Lung (tissue), 12 donors: Measurements from ENCODE around the gene POLR2E. TPM values are rescaled to one million over a fixed set of nuclear protein-coding genes. Genes with fewer than 3 reads are reported as not detected.
A peak's percentile ranks its signal among the peaks of the same experiment; 100 is the strongest.

ENCODE experiments used
- ATAC-seq: fragments of 200-7000 bp; cut with Tn5 transposase; one replicate; pipeline ENCODE4 v1.9.1; 2020; ENCODE audit warnings: moderate number of reproducible peaks; ENCODE audit not compliant: insufficient read depth, low FRiP score
- DNase-seq, 3 donors: peaks; one replicate each; pipeline ENCODE4 v3.0.0-alpha.2; 2013 to 2017
- H3K27ac ChIP-seq, 2 donors: one replicate each; pipeline ENCODE4 v1.5.1; 2013; ENCODE audit warnings: mild to moderate bottlenecking in 2 of 2, moderate library complexity in 2 of 2, control low read depth in 1 of 2, inconsistent platforms in 1 of 2, low read depth in 1 of 2, low read length in 1 of 2
- H3K27me3 ChIP-seq, 3 donors: one replicate each; pipeline ENCODE4 v1.5.1; 2013; ENCODE audit warnings: low read length in 2 of 3; ENCODE audit not compliant: control insufficient read depth in 3 of 3, insufficient read depth in 3 of 3
- H3K36me3 ChIP-seq, 4 donors: one replicate each; pipeline ENCODE4 v1.5.1; 2013; ENCODE audit warnings: low read length in 4 of 4, mild to moderate bottlenecking in 1 of 4, moderate library complexity in 1 of 4; ENCODE audit not compliant: control insufficient read depth in 4 of 4, insufficient read depth in 4 of 4
- H3K4me1 ChIP-seq, 5 donors: one replicate each; pipeline ENCODE4 v1.5.1; 2013; ENCODE audit warnings: low read length in 5 of 5, mild to moderate bottlenecking in 2 of 5, moderate library complexity in 1 of 5; ENCODE audit not compliant: control insufficient read depth in 5 of 5, insufficient read depth in 5 of 5
- H3K4me3 ChIP-seq: one replicate; pipeline ENCODE4 v1.5.1; 2013; ENCODE audit warnings: mild to moderate bottlenecking, control low read depth, moderate library complexity
- H3K9ac ChIP-seq, 2 donors: one replicate each; pipeline ENCODE4 v1.5.1; 2013; ENCODE audit warnings: low read length in 2 of 2, control low read depth in 1 of 2; ENCODE audit not compliant: insufficient read depth in 1 of 2
- H3K9me3 ChIP-seq, 4 donors: one replicate each; pipeline ENCODE4 v1.5.1; 2013; ENCODE audit warnings: low read length in 3 of 4, mild to moderate bottlenecking in 1 of 4, moderate library complexity in 1 of 4; ENCODE audit not compliant: control insufficient read depth in 4 of 4, insufficient read depth in 3 of 4
- WGBS, 2 donors: extraction: QIAGEN DNeasy Blood & Tissue Kit; methylation state at CpG; one replicate each; pipeline ENCODE4 v1.1.7; 2013; 5-methylcytosine and 5-hydroxymethylcytosine counted together
- polyA plus RNA-seq, 2 donors: library from polyadenylated mRNA; stranded (reverse); fragments of 200-250 nt; gene quantifications; one replicate each; pipeline ENCODE4 v1.2.1, GENCODE V29; 2013
- total RNA-seq, 2 donors: library from RNA; depleted of rRNA in 1 of 2; stranded (reverse); fragments of >200 nt in 1 of 2; gene quantifications; one replicate each; pipeline ENCODE4 v1.2.1, GENCODE V29; 2014 to 2021
- TF ChIP-seq, protein P1 (sequence below): IDR thresholded peaks from 2 replicates; pipeline ENCODE4 v1.5.1; 2012; ENCODE audit warnings: mild to moderate bottlenecking; ENCODE audit errors: control extremely low read depth, extremely low read depth
- donor health status: control.
- donor health status: control.
- donor health status: Bipolar disorder and iron deficiency.
- donor health status: healthy.
- donor health status: DM: yes; HTN: yes; CAD: no.

The POLR2E gene
- total and polyA plus RNA-seq, 4 donors = 78.4 to 196 (median 154) TPM

DNA sequence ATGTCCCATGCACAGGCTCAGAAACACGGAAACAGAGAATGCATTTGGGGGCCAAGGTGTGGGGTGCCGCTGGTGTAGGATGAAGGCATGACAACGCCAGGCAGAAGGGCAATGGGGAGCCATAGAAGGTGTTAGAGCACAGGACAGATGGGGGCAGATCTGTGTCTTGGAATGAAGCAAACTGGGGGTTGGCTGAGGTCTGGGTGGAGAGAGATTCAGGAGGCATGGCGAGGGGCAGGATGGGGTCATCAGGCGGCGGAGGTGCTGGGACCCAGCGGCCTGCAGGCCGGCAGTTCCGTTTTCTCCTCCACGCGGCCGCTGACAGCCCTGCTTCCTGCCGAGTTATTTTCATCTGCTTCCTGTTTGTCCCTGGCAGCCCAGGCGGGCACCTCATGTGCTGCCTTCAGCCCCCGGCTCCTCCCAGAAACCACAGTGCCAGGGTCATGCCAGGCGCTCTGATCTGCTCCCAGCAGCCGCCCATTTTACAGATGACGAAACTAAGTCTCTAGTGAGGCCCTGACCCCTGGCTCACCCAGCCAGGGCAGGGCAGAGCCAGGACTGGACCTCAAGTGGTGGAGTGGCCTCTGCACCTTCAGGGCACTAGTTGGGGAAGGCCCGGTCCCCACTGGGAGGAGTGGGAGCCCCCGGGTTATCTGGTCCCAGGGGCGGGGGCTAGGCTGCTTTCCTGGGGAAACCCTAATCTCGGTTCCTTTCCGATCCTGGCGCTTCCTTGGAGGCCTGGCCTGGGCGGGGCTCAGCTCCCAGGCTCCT lies 26.0 kb downstream of the POLR2E start:
- 23 to 38% methylated on average over 23 to 25 of the region's 25 CpGs for WGBS, 2 donors
- no peak for DNase-seq
- Histone ChIP-seq H3K27ac (peak overlapping the region in 1 of 2 donors; percentile 43), H3K4me1 (peaks cover 0 to 37% (median 0%) of the 10 kb centered on the region in 5 donors), H3K9me3 (no peaks in the 10 kb centered on the region), H3K4me3 (no peak overlapping the region), H3K27me3 (peaks cover 0 to 51% (median 43%) of the 10 kb centered on the region in 3 donors), H3K9ac (no peak overlapping the region), H3K36me3 (peaks cover 0 to 22% (median 0%) of the 10 kb centered on the region in 4 donors)
- peak; percentile 29 for ATAC-seq
- TF ChIP-seq, protein P1, sequence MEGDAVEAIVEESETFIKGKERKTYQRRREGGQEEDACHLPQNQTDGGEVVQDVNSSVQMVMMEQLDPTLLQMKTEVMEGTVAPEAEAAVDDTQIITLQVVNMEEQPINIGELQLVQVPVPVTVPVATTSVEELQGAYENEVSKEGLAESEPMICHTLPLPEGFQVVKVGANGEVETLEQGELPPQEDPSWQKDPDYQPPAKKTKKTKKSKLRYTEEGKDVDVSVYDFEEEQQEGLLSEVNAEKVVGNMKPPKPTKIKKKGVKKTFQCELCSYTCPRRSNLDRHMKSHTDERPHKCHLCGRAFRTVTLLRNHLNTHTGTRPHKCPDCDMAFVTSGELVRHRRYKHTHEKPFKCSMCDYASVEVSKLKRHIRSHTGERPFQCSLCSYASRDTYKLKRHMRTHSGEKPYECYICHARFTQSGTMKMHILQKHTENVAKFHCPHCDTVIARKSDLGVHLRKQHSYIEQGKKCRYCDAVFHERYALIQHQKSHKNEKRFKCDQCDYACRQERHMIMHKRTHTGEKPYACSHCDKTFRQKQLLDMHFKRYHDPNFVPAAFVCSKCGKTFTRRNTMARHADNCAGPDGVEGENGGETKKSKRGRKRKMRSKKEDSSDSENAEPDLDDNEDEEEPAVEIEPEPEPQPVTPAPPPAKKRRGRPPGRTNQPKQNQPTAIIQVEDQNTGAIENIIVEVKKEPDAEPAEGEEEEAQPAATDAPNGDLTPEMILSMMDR = no peak

DNA sequence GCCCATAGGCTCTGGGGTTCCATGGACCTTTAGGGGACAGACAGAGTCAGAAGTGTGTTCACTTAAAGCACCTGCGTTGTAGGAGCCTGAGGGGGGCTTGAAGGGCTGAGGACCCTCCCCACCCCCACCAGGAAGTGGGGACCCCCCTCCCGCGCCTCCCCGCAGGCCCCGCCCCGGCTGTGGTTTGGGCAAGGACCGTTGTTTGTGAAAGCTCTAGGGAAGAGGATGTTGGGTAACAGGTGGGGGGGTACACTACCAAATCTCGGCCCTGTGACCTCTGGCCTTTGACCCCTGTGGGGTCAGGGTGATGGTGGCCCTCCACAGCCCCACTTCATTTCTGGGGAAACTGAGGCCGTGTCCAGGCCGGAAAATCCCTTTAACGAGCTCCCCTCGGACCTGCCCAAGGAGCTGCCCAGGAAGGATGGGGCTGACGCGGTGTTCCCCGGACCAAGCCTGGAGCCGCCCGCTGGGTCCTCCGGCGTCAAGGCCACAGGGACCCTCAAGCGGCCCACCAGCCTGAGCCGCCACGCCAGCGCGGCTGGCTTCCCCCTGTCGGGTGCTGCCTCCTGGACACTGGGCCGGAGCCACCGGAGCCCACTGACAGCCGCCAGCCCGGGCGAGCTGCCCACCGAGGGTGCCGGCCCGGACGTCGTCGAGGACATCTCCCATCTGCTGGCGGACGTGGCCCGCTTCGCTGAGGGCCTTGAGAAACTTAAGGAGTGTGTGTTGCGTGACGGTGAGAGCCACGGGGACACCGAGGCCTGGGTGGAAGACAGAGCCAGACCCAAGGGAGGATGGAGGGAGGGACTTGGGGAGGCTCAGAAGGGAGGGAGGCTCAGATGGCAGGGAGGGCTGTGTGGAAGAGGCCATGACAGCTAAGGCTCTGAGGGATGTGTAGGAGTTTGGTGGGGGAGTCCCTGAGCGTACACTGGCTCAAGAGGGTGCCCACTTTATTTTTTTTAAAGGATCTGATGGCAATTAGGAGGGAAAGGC lies 26.9 kb downstream of the POLR2E start:
- peak overlapping the region in 1 of 2 donors; percentile 90 for H3K27ac ChIP-seq
- H3K4me1 ChIP-seq = peaks cover 0 to 34% (median 0%) of the 10 kb centered on the region in 5 donors
- peak overlapping the region; percentile 33 for H3K4me3 ChIP-seq
- ATAC-seq (no peak), DNase-seq (no peak)
- peaks cover 0 to 2% (median 0%) of the 10 kb centered on the region in 4 donors for H3K9me3 ChIP-seq
- H3K36me3 ChIP-seq = peaks cover 0 to 15% (median 0%) of the 10 kb centered on the region in 4 donors
- TF ChIP-seq, protein P1 = no peak
- no peak overlapping the region for H3K9ac ChIP-seq
- 30 to 34% methylated on average over 44 to 45 of the region's 45 CpGs for whole genome bisulfite sequencing, 2 donors
- peaks cover 0 to 51% (median 43%) of the 10 kb centered on the region in 3 donors for H3K27me3 ChIP-seq

DNA sequence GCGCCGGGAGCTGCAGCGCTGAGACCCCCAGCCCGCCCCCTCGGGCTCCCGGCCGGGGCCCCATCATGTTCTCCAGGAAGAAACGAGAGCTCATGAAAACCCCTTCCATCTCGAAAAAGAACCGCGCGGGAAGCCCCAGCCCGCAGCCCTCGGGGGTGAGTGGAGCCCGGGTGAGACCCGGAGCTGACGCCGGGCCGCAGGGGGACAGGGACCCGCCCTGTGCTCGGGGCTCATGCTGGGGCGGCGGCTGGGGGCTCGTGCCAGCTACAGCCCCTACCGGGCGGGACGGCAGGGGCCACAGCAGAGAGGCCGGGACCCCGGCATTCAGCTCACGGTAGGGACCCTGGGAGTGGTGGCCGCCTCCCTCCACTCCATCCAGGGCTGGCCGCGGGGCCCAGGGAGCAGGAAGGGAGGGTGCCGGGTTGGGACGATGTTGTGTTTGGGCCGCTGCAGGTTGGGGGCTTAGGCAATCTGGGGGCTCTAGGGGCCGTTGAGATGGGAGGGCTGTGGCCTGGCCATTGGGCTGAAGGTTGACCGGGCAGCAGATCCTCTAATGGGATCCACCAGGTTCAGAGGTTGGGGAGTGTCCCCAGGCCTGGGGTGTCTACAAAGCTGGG lies 27.7 kb downstream of the POLR2E start:
- no peak for DNase-seq
- Histone ChIP-seq H3K27me3 (peaks cover 0 to 48% (median 40%) of the 10 kb centered on the region in 3 donors), H3K9ac (no peak overlapping the region), H3K4me1 (peaks cover 0 to 34% (median 0%) of the 10 kb centered on the region in 5 donors), H3K36me3 (peaks cover 0 to 11% (median 0%) of the 10 kb centered on the region in 4 donors), H3K27ac (peak overlapping the region in 1 of 2 donors; percentile 90), H3K9me3 (peaks cover 0 to 2% (median 0%) of the 10 kb centered on the region in 4 donors), H3K4me3 (peak overlapping the region; percentile 59)
- WGBS, 2 donors = 2 to 4% methylated on average over 25 to 38 of the region's 38 CpGs
- TF ChIP-seq, protein P1 = no peak
- ATAC-seq = no peak
